GM21526 (cell line): ENCODE measurements around the gene PIK3C3.

Experiments used
- ATAC-seq: cut with Tn5 transposase; IDR thresholded peaks from one replicate; pipeline ENCODE4 v1.9.1; 2021; ENCODE audit warnings: moderate library complexity; ENCODE audit not compliant: unreplicated experiment, low FRiP score

Gene PIK3C3

GRCh38 chr18:42064109-42064508 lies 109.1 kb downstream of the PIK3C3 start:
- no peak for ATAC-seq

- no peak for ATAC-seq
Measured at GRCh38 chr18:42067518-42067917, 112.5 kb downstream of the PIK3C3 start.

GRCh38 chr18:42068030-42068429 lies 113.0 kb downstream of the PIK3C3 start:
- no peak for ATAC-seq

GRCh38 chr18:42069036-42069435 lies 114.0 kb downstream of the PIK3C3 start:
- ATAC-seq: no peak

- ATAC-seq: no peak
Measured at GRCh38 chr18:42072407-42072806, 117.4 kb downstream of the PIK3C3 start.

- ATAC-seq: no peak
Measured at GRCh38 chr18:42074704-42075103, 119.7 kb downstream of the PIK3C3 start.

- no peak for ATAC-seq
Measured at GRCh38 chr18:42078711-42079110, 123.7 kb downstream of the PIK3C3 start.

GRCh38 chr18:42080340-42080739 lies 125.3 kb downstream of the PIK3C3 start:
- no peak for ATAC-seq

GRCh38 chr18:42082415-42083234 lies 127.6 kb downstream of the PIK3C3 start:
- ATAC-seq: no peak

GRCh38 chr18:42086288-42086687 lies 131.3 kb downstream of the PIK3C3 start:
- no peak for ATAC-seq

- no peak for ATAC-seq
Measured at GRCh38 chr18:42087235-42087634, 132.2 kb downstream of the PIK3C3 start.

- ATAC-seq: no peak
Measured at GRCh38 chr18:42087876-42088275, 132.8 kb downstream of the PIK3C3 start.

- ATAC-seq: no peak
Measured at GRCh38 chr18:42092848-42093247, 137.8 kb downstream of the PIK3C3 start.

GRCh38 chr18:42094875-42095274 lies 139.8 kb downstream of the PIK3C3 start:
- no peak for ATAC-seq

- no peak for ATAC-seq
Measured at GRCh38 chr18:42095732-42096377, 140.8 kb downstream of the PIK3C3 start.

GRCh38 chr18:42100248-42100647 lies 145.2 kb downstream of the PIK3C3 start:
- no peak for ATAC-seq

GRCh38 chr18:42100911-42101310 lies 145.9 kb downstream of the PIK3C3 start:
- ATAC-seq: no peak

- ATAC-seq: no peak
Measured at GRCh38 chr18:42105394-42105793, 150.4 kb downstream of the PIK3C3 start.

- ATAC-seq: no peak
Measured at GRCh38 chr18:42106784-42107183, 151.8 kb downstream of the PIK3C3 start.

GRCh38 chr18:42107287-42107686 lies 152.3 kb downstream of the PIK3C3 start:
- no peak for ATAC-seq

GRCh38 chr18:42107691-42108450 lies 152.8 kb downstream of the PIK3C3 start:
- no peak for ATAC-seq
